ENCODE results near the gene TBC1D16.

Gene TBC1D16

GRCh38 chr17:80068301-80069222 is 32.9 kb upstream of the TBC1D16 start:
- H3K27me3 ChIP-seq (ENCODE audit: control insufficient read depth, insufficient read depth, low read length, poor library complexity, severe bottlenecking), result no peaks in the 10 kb centered on the region
- no peaks in the 10 kb centered on the region for H3K4me1 ChIP-seq (ENCODE audit: control insufficient read depth, insufficient read depth, low read length)
- WGBS, 2 experiments, result 94% methylated on average over 23 of the region's 23 CpGs
- no peak overlapping the region for H3K27ac ChIP-seq (ENCODE audit: insufficient read depth, low read depth, low read length, poor library complexity, severe bottlenecking)
- no peaks in the 10 kb centered on the region for H3K36me3 ChIP-seq (ENCODE audit: control insufficient read depth, insufficient read depth, low read length)
- no peaks in the 10 kb centered on the region for H3K9me3 ChIP-seq (ENCODE audit: control insufficient read depth, low read length)
- no peak overlapping the region for H3K4me3 ChIP-seq (ENCODE audit: insufficient read depth, low read depth, low read length)

- Histone ChIP-seq H3K4me3 (ENCODE audit: insufficient read depth, low read depth, low read length) (no peak overlapping the region), H3K36me3 (ENCODE audit: control insufficient read depth, insufficient read depth, low read length) (no peaks in the 10 kb centered on the region), H3K27ac (ENCODE audit: insufficient read depth, low read depth, low read length, poor library complexity, severe bottlenecking) (no peak overlapping the region), H3K4me1 (ENCODE audit: control insufficient read depth, insufficient read depth, low read length) (no peaks in the 10 kb centered on the region), H3K9me3 (ENCODE audit: control insufficient read depth, low read length) (no peaks in the 10 kb centered on the region), H3K27me3 (ENCODE audit: control insufficient read depth, insufficient read depth, low read length, poor library complexity, severe bottlenecking) (no peaks in the 10 kb centered on the region)
- WGBS, 2 experiments, result 95 to 96% methylated on average over 31 of the region's 31 CpGs
Observed at GRCh38 chr17:80067393-80067986, 31.8 kb upstream of the TBC1D16 start.

- Histone ChIP-seq H3K36me3 (ENCODE audit: control insufficient read depth, insufficient read depth, low read length) (no peaks in the 10 kb centered on the region), H3K4me1 (ENCODE audit: control insufficient read depth, insufficient read depth, low read length) (no peaks in the 10 kb centered on the region), H3K27ac (ENCODE audit: insufficient read depth, low read depth, low read length, poor library complexity, severe bottlenecking) (no peak overlapping the region), H3K27me3 (ENCODE audit: control insufficient read depth, insufficient read depth, low read length, poor library complexity, severe bottlenecking) (no peaks in the 10 kb centered on the region), H3K4me3 (ENCODE audit: insufficient read depth, low read depth, low read length) (no peak overlapping the region), H3K9me3 (ENCODE audit: control insufficient read depth, low read length) (no peaks in the 10 kb centered on the region)
- WGBS, 2 experiments, result 80 to 89% methylated on average over 32 of the region's 32 CpGs
Observed at GRCh38 chr17:80065478-80066170, 30.0 kb upstream of the TBC1D16 start.

GRCh38 chr17:80064696-80065095 is 29.0 kb upstream of the TBC1D16 start:
- 80 to 82% methylated on average over 8 of the region's 8 CpGs for WGBS, 2 experiments

GRCh38 chr17:80063830-80064585 is 28.3 kb upstream of the TBC1D16 start:
- Histone ChIP-seq H3K36me3 (ENCODE audit: control insufficient read depth, insufficient read depth, low read length) (no peaks in the 10 kb centered on the region), H3K27me3 (ENCODE audit: control insufficient read depth, insufficient read depth, low read length, poor library complexity, severe bottlenecking) (no peaks in the 10 kb centered on the region), H3K27ac (ENCODE audit: insufficient read depth, low read depth, low read length, poor library complexity, severe bottlenecking) (no peak overlapping the region), H3K9me3 (ENCODE audit: control insufficient read depth, low read length) (no peaks in the 10 kb centered on the region), H3K4me3 (ENCODE audit: insufficient read depth, low read depth, low read length) (no peak overlapping the region), H3K4me1 (ENCODE audit: control insufficient read depth, insufficient read depth, low read length) (no peaks in the 10 kb centered on the region)
- 91 to 92% methylated on average over 27 of the region's 27 CpGs for WGBS, 2 experiments

More at GRCh38 chr17:80064696-80065095, 29.0 kb upstream of the TBC1D16 start:
- Histone ChIP-seq H3K9me3 (ENCODE audit: control insufficient read depth, low read length) (no peaks in the 10 kb centered on the region), H3K4me1 (ENCODE audit: control insufficient read depth, insufficient read depth, low read length) (no peaks in the 10 kb centered on the region), H3K27ac (ENCODE audit: insufficient read depth, low read depth, low read length, poor library complexity, severe bottlenecking) (no peak overlapping the region), H3K4me3 (ENCODE audit: insufficient read depth, low read depth, low read length) (no peak overlapping the region), H3K27me3 (ENCODE audit: control insufficient read depth, insufficient read depth, low read length, poor library complexity, severe bottlenecking) (no peaks in the 10 kb centered on the region), H3K36me3 (ENCODE audit: control insufficient read depth, insufficient read depth, low read length) (no peaks in the 10 kb centered on the region)

GRCh38 chr17:80061421-80061820 is 25.7 kb upstream of the TBC1D16 start:
- H3K27ac ChIP-seq (ENCODE audit: insufficient read depth, low read depth, low read length, poor library complexity, severe bottlenecking), result no peak overlapping the region
- no peak overlapping the region for H3K4me3 ChIP-seq (ENCODE audit: insufficient read depth, low read depth, low read length)
- no peaks in the 10 kb centered on the region for H3K27me3 ChIP-seq (ENCODE audit: control insufficient read depth, insufficient read depth, low read length, poor library complexity, severe bottlenecking)
- no peaks in the 10 kb centered on the region for H3K4me1 ChIP-seq (ENCODE audit: control insufficient read depth, insufficient read depth, low read length)
- H3K9me3 ChIP-seq (ENCODE audit: control insufficient read depth, low read length), result no peaks in the 10 kb centered on the region
- 90 to 93% methylated on average over 12 of the region's 12 CpGs for WGBS, 2 experiments
- no peaks in the 10 kb centered on the region for H3K36me3 ChIP-seq (ENCODE audit: control insufficient read depth, insufficient read depth, low read length)

- Histone ChIP-seq H3K27ac (ENCODE audit: insufficient read depth, low read depth, low read length, poor library complexity, severe bottlenecking) (no peak overlapping the region), H3K4me3 (ENCODE audit: insufficient read depth, low read depth, low read length) (no peak overlapping the region), H3K27me3 (ENCODE audit: control insufficient read depth, insufficient read depth, low read length, poor library complexity, severe bottlenecking) (no peaks in the 10 kb centered on the region), H3K36me3 (ENCODE audit: control insufficient read depth, insufficient read depth, low read length) (no peaks in the 10 kb centered on the region), H3K4me1 (ENCODE audit: control insufficient read depth, insufficient read depth, low read length) (no peaks in the 10 kb centered on the region), H3K9me3 (ENCODE audit: control insufficient read depth, low read length) (no peaks in the 10 kb centered on the region)
- WGBS, 2 experiments, result 95 to 98% methylated on average over 3 to 4 of the region's 4 CpGs
Observed at GRCh38 chr17:80060644-80061043, 25.0 kb upstream of the TBC1D16 start.

- no peaks in the 10 kb centered on the region for H3K27me3 ChIP-seq (ENCODE audit: control insufficient read depth, insufficient read depth, low read length, poor library complexity, severe bottlenecking)
- 94 to 95% methylated on average over 28 of the region's 28 CpGs for WGBS, 2 experiments
- H3K4me3 ChIP-seq (ENCODE audit: insufficient read depth, low read depth, low read length), result no peak overlapping the region
- H3K9me3 ChIP-seq (ENCODE audit: control insufficient read depth, low read length), result no peaks in the 10 kb centered on the region
- no peaks in the 10 kb centered on the region for H3K4me1 ChIP-seq (ENCODE audit: control insufficient read depth, insufficient read depth, low read length)
- no peak overlapping the region for H3K27ac ChIP-seq (ENCODE audit: insufficient read depth, low read depth, low read length, poor library complexity, severe bottlenecking)
- no peaks in the 10 kb centered on the region for H3K36me3 ChIP-seq (ENCODE audit: control insufficient read depth, insufficient read depth, low read length)
Observed at GRCh38 chr17:80058311-80058955, 22.8 kb upstream of the TBC1D16 start.

- no peak overlapping the region for H3K4me3 ChIP-seq (ENCODE audit: insufficient read depth, low read depth, low read length)
- H3K4me1 ChIP-seq (ENCODE audit: control insufficient read depth, insufficient read depth, low read length), result no peaks in the 10 kb centered on the region
- no peak overlapping the region for H3K27ac ChIP-seq (ENCODE audit: insufficient read depth, low read depth, low read length, poor library complexity, severe bottlenecking)
- H3K27me3 ChIP-seq (ENCODE audit: control insufficient read depth, insufficient read depth, low read length, poor library complexity, severe bottlenecking), result no peaks in the 10 kb centered on the region
- WGBS, 2 experiments, result 65 to 78% methylated on average over 8 to 9 of the region's 9 CpGs
- no peaks in the 10 kb centered on the region for H3K9me3 ChIP-seq (ENCODE audit: control insufficient read depth, low read length)
- H3K36me3 ChIP-seq (ENCODE audit: control insufficient read depth, insufficient read depth, low read length), result no peaks in the 10 kb centered on the region
Observed at GRCh38 chr17:80055597-80055996, 19.9 kb upstream of the TBC1D16 start.
